SJSA1 (cell line): ENCODE measurements around the gene DARS1. TPM values are rescaled to one million over a fixed set of nuclear protein-coding genes. Genes with fewer than 3 reads are reported as not detected.

Source experiments
- DNase-seq, 2 experiments: peaks; one replicate each; pipeline ENCODE4 v3.0.0-alpha.2; 2015 to 2020; ENCODE audit warnings: low spot score in 2 of 2, low read depth in 1 of 2
- H3K27ac ChIP-seq: fragments of 250-450 bp; sonication (Bioruptor Pico); 2 replicates; pipeline ENCODE4 v1.5.1; 2020; ENCODE audit warnings: mild to moderate bottlenecking, moderate library complexity
- H3K27me3 ChIP-seq: fragments of 250-450 bp; sonication (Bioruptor Pico); replicated peaks from 2 replicates; pipeline ENCODE4 v1.5.1; 2020; ENCODE audit warnings: mild to moderate bottlenecking, moderate library complexity
- H3K36me3 ChIP-seq: fragments of 250-450 bp; sonication (Bioruptor Pico); 2 replicates; pipeline ENCODE4 v1.5.1; 2020; ENCODE audit warnings: mild to moderate bottlenecking
- H3K4me1 ChIP-seq: fragments of 250-450 bp; sonication (Bioruptor Pico); replicated peaks from 2 replicates; pipeline ENCODE4 v1.6.1; 2021; ENCODE audit warnings: mild to moderate bottlenecking
- H3K4me3 ChIP-seq: fragments of 250-450 bp; sonication (Bioruptor Pico); 2 replicates; pipeline ENCODE4 v1.5.1; 2020; ENCODE audit warnings: mild to moderate bottlenecking
- H3K9me3 ChIP-seq: fragments of 250-450 bp; sonication (Bioruptor Pico); replicated peaks from 2 replicates; pipeline ENCODE4 v1.5.1; 2020; ENCODE audit warnings: mild to moderate bottlenecking
- total RNA-seq: library from RNA; depleted of rRNA; stranded (reverse); fragments of >200 nt; shearing (Covaris generic); gene quantifications from 2 replicates; pipeline ENCODE4 v1.2.3, GENCODE V29; 2014

The DARS1 gene
- total RNA-seq, 1 experiment from 2014 or later = 66.3 TPM

GRCh38 chr2:136022396-136023146 is 37.1 kb upstream of the DARS1 start:
- Histone ChIP-seq H3K4me3 (no peak overlapping the region), H3K27ac (no peak overlapping the region), H3K36me3 (no peaks in the 10 kb centered on the region), H3K27me3 (no peaks in the 10 kb centered on the region), H3K9me3 (no peaks in the 10 kb centered on the region), H3K4me1 (peaks cover 45% of the 10 kb centered on the region)
- DNase-seq = no peak

- Histone ChIP-seq H3K4me1 (peaks cover 39% of the 10 kb centered on the region), H3K27me3 (no peaks in the 10 kb centered on the region), H3K36me3 (no peaks in the 10 kb centered on the region), H3K9me3 (no peaks in the 10 kb centered on the region), H3K4me3 (no peak overlapping the region), H3K27ac (no peak overlapping the region)
- no peak for DNase-seq
Observed at GRCh38 chr2:136021976-136022375, 36.5 kb upstream of the DARS1 start.

GRCh38 chr2:136021406-136021805 is 36.0 kb upstream of the DARS1 start:
- no peaks in the 10 kb centered on the region for H3K27me3 ChIP-seq
- H3K4me1 ChIP-seq = peaks cover 34% of the 10 kb centered on the region
- no peak overlapping the region for H3K4me3 ChIP-seq
- no peak overlapping the region for H3K27ac ChIP-seq
- no peaks in the 10 kb centered on the region for H3K9me3 ChIP-seq
- DNase-seq = peak in 1 of 2 experiments; percentile 42
- no peaks in the 10 kb centered on the region for H3K36me3 ChIP-seq

GRCh38 chr2:136020831-136021230 is 35.4 kb upstream of the DARS1 start:
- DNase-seq = no peak
- Histone ChIP-seq H3K27me3 (no peaks in the 10 kb centered on the region), H3K4me3 (no peak overlapping the region), H3K4me1 (peaks cover 28% of the 10 kb centered on the region), H3K36me3 (no peaks in the 10 kb centered on the region), H3K9me3 (no peaks in the 10 kb centered on the region), H3K27ac (no peak overlapping the region)

GRCh38 chr2:136019825-136020224 is 34.4 kb upstream of the DARS1 start:
- no peaks in the 10 kb centered on the region for H3K36me3 ChIP-seq
- peaks cover 18% of the 10 kb centered on the region for H3K4me1 ChIP-seq
- no peak overlapping the region for H3K27ac ChIP-seq
- no peaks in the 10 kb centered on the region for H3K27me3 ChIP-seq
- no peak for DNase-seq
- no peak overlapping the region for H3K4me3 ChIP-seq
- H3K9me3 ChIP-seq = no peaks in the 10 kb centered on the region

- no peak overlapping the region for H3K4me3 ChIP-seq
- no peaks in the 10 kb centered on the region for H3K27me3 ChIP-seq
- no peak for DNase-seq
- H3K9me3 ChIP-seq = no peaks in the 10 kb centered on the region
- peaks cover 13% of the 10 kb centered on the region for H3K4me1 ChIP-seq
- H3K36me3 ChIP-seq = no peaks in the 10 kb centered on the region
- no peak overlapping the region for H3K27ac ChIP-seq
Observed at GRCh38 chr2:136019306-136019705, 33.9 kb upstream of the DARS1 start.

GRCh38 chr2:136017786-136018185 is 32.4 kb upstream of the DARS1 start:
- H3K4me1 ChIP-seq = peaks cover 9% of the 10 kb centered on the region; the same call in 1 of the 2 replicates
- DNase-seq = no peak
- no peak overlapping the region for H3K4me3 ChIP-seq
- no peaks in the 10 kb centered on the region for H3K36me3 ChIP-seq
- H3K9me3 ChIP-seq = no peaks in the 10 kb centered on the region
- no peaks in the 10 kb centered on the region for H3K27me3 ChIP-seq
- H3K27ac ChIP-seq = no peak overlapping the region

- peaks cover 6% of the 10 kb centered on the region; the same call in 1 of the 2 replicates for H3K4me1 ChIP-seq
- no peak overlapping the region for H3K4me3 ChIP-seq
- no peaks in the 10 kb centered on the region for H3K36me3 ChIP-seq
- DNase-seq = no peak
- no peaks in the 10 kb centered on the region for H3K27me3 ChIP-seq
- H3K9me3 ChIP-seq = no peaks in the 10 kb centered on the region
- H3K27ac ChIP-seq = no peak overlapping the region
Observed at GRCh38 chr2:136016836-136017235, 31.4 kb upstream of the DARS1 start.

GRCh38 chr2:136016427-136016826 is 31.0 kb upstream of the DARS1 start:
- no peak for DNase-seq
- H3K27ac ChIP-seq = no peak overlapping the region
- H3K4me3 ChIP-seq = no peak overlapping the region
- no peaks in the 10 kb centered on the region for H3K27me3 ChIP-seq
- no peaks in the 10 kb centered on the region for H3K36me3 ChIP-seq
- no peaks in the 10 kb centered on the region for H3K9me3 ChIP-seq
- peaks cover 3% of the 10 kb centered on the region; the same call in 1 of the 2 replicates for H3K4me1 ChIP-seq

- H3K36me3 ChIP-seq = no peaks in the 10 kb centered on the region
- no peak for DNase-seq
- H3K4me1 ChIP-seq = no peaks in the 10 kb centered on the region
- H3K9me3 ChIP-seq = no peaks in the 10 kb centered on the region
- no peaks in the 10 kb centered on the region for H3K27me3 ChIP-seq
- no peak overlapping the region for H3K4me3 ChIP-seq
- no peak overlapping the region for H3K27ac ChIP-seq
Observed at GRCh38 chr2:136015699-136016098, 30.3 kb upstream of the DARS1 start.

GRCh38 chr2:136014411-136014810 is 29.0 kb upstream of the DARS1 start:
- Histone ChIP-seq H3K4me3 (no peak overlapping the region), H3K27me3 (no peaks in the 10 kb centered on the region), H3K36me3 (no peaks in the 10 kb centered on the region), H3K27ac (no peak overlapping the region), H3K4me1 (no peaks in the 10 kb centered on the region), H3K9me3 (no peaks in the 10 kb centered on the region)
- DNase-seq = no peak

GRCh38 chr2:136013955-136014354 is 28.5 kb upstream of the DARS1 start:
- Histone ChIP-seq H3K9me3 (no peaks in the 10 kb centered on the region), H3K4me1 (no peaks in the 10 kb centered on the region), H3K36me3 (no peaks in the 10 kb centered on the region), H3K27ac (no peak overlapping the region), H3K27me3 (no peaks in the 10 kb centered on the region), H3K4me3 (no peak overlapping the region)
- DNase-seq = no peak

GRCh38 chr2:136013136-136013685 is 27.8 kb upstream of the DARS1 start:
- Histone ChIP-seq H3K27ac (no peak overlapping the region), H3K4me3 (no peak overlapping the region), H3K36me3 (no peaks in the 10 kb centered on the region), H3K4me1 (no peaks in the 10 kb centered on the region), H3K9me3 (no peaks in the 10 kb centered on the region), H3K27me3 (no peaks in the 10 kb centered on the region)
- no peak for DNase-seq

GRCh38 chr2:136012315-136012714 is 26.9 kb upstream of the DARS1 start:
- H3K27ac ChIP-seq = no peak overlapping the region
- H3K9me3 ChIP-seq = no peaks in the 10 kb centered on the region
- no peak overlapping the region for H3K4me3 ChIP-seq
- H3K36me3 ChIP-seq = no peaks in the 10 kb centered on the region
- no peaks in the 10 kb centered on the region for H3K4me1 ChIP-seq
- DNase-seq = no peak
- H3K27me3 ChIP-seq = no peaks in the 10 kb centered on the region
